NT2/D1 (cell line): ENCODE data around the gene PPIL6.

Experiments
- SUZ12 ChIP-seq: IDR thresholded peaks from 2 replicates; pipeline ENCODE4 v1.6.1; 2011; ENCODE audit not compliant: insufficient read length, insufficient read depth; ENCODE audit errors: extremely low read depth
- YY1 ChIP-seq: IDR thresholded peaks from 2 replicates; pipeline ENCODE4 v1.6.1; 2011; ENCODE audit not compliant: insufficient read length, insufficient read depth
- ZNF274 ChIP-seq: IDR thresholded peaks from 2 replicates; pipeline ENCODE4 v1.6.1; 2011; ENCODE audit warnings: mild to moderate bottlenecking, low read depth, low read length

DNA sequence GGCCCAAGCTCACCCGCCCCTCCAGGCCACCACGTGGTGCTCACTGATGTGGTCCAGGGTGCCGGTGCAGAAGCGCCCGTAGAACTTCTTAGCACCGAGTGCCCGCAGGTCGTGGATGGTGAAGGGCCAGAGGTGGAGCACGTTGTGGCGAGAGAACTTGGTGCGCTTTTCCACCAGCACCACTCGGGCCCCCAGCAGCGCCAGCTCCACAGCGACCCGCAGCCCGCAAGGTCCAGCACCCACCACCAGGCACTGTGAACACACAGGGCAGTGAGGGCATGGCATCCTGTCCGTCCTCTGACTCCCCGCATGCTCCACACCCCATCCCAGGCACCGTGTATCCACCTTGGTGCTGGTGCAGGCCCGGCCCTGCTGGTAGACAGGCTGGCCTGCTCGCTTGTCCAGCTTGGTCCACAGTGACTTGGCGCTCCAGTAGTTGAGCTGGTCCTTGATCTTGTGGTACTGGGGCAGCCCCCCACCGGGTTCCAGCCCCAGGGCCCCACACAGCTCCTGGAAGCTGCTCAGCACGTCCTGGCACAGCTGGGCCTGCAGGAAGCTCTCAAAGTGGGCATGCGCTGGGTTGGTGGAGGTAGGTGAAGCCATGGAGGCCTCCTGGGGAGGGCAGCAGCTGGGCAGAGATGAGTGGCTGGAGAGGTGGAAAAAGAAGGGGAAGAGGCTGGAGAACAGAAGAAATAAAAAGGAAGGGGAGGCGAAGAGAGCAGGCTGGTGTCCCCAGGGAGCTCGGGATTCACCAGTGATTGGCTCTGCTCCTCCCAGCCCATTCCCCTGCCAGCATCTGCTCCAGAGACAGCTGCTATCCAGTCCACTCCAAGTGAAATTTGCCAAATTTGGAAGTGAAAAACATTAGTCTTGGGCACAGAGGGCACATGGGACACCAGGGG is 13.4 kb upstream of the PPIL6 start:
- TF ChIP-seq YY1 (no peak), ZNF274 (no peak), SUZ12 (no peak)
